K562 (cell line): ENCODE results near the gene ALDH3B2. TPM values are rescaled to one million over a fixed set of nuclear protein-coding genes. Genes with fewer than 3 reads are reported as not detected.
"Not testable (repeated sequence)": the region's sequence is repeated elsewhere in the genome, so short reads cannot be mapped to it uniquely, and the experiment has no call there.

ENCODE experiments used
- ATAC-seq: fragments of 200-7000 bp; cut with Tn5 transposase; 3 replicates; pipeline ENCODE4 v1.9.1; 2020; ENCODE audit warnings: moderate library complexity
- BruUV-seq: library from RNA; stranded (reverse); fragments of 400-500 nt; replicated peaks from 2 replicates; lab custom pipeline; 2021; lab: Mats Ljungman, UMichigan
- CTCF ChIA-PET: fragments of 300-600 bp; formaldehyde crosslinking; extraction: SDS; loops from one replicate; lab custom pipeline; 2021; ENCODE audit warnings: low intra/inter-chr PET ratio; lab: Yijun Ruan, JAX
- POLR2A ChIA-PET: fragments of 300-600, 350-650 bp; sonication (Branson Sonifier 250); formaldehyde crosslinking; extraction: SDS; loops from one replicate; lab custom pipeline; 2021; ENCODE audit warnings: antibody characterized with exemption, inconsistent platforms; lab: Yijun Ruan, JAX
- DNase-seq, 4 experiments: peaks; one replicate each; pipeline versions ENCODE4 v3.0.0 to v3.0.0-alpha.2; 2011 to 2018; ENCODE audit warnings: low spot score in 3 of 4, mixed read lengths in 3 of 4; ENCODE audit errors: extremely low read depth in 1 of 4
- FAIRE-seq: peaks from 2 replicates; lab custom pipeline; 2011; peaks lifted over from hg19 to GRCh38; lab: Jason Lieb, UNC
- H2AFZ ChIP-seq: 2 replicates; pipeline ENCODE4 v1.6.0; 2011; ENCODE audit warnings: low read depth, low read length, control low read depth, inconsistent platforms
- H3K27ac ChIP-seq: fragments of 200-600 bp; 3 replicates; pipeline ENCODE4 v1.8.0; 2011; ENCODE audit warnings: low read depth, mild to moderate bottlenecking, control low read depth, inconsistent platforms, low read length, moderate library complexity, mixed read lengths; ENCODE audit errors: extremely low read depth
- H3K27me3 ChIP-seq, 2 experiments: fragments of 300-600 bp in 1 of 2; 2 replicates in 1 of 2; 3 replicates in 1 of 2; pipeline versions ENCODE4 v1.6.0 to v1.8.0; 2011; ENCODE audit warnings: inconsistent platforms in 2 of 2, low read length in 2 of 2, mild to moderate bottlenecking in 1 of 2, mixed read lengths in 1 of 2, moderate library complexity in 1 of 2; ENCODE audit not compliant: control insufficient read depth in 2 of 2, insufficient read depth in 2 of 2
- H3K36me3 ChIP-seq: fragments of 300-600 bp; 3 replicates; pipeline ENCODE4 v1.8.0; 2011; ENCODE audit warnings: mild to moderate bottlenecking, low read length, inconsistent platforms; ENCODE audit not compliant: control insufficient read depth, insufficient read depth
- H3K4me1 ChIP-seq, 2 experiments: fragments of 200-600 bp in 1 of 2; replicated peaks in 1 of 2; 2 replicates in 1 of 2; 3 replicates in 1 of 2; pipeline versions ENCODE4 v1.5.1 to v1.8.0; 2011; ENCODE audit warnings: inconsistent platforms in 2 of 2, low read length in 2 of 2, mild to moderate bottlenecking in 1 of 2, mixed read lengths in 1 of 2, moderate library complexity in 1 of 2; ENCODE audit not compliant: control insufficient read depth in 2 of 2, insufficient read depth in 2 of 2
- H3K4me2 ChIP-seq: 2 replicates; pipeline ENCODE4 v1.6.1; 2011; ENCODE audit warnings: low read length, control low read depth, inconsistent platforms, mixed read lengths; ENCODE audit not compliant: insufficient read depth
- H3K4me3 ChIP-seq: fragments of 200-600 bp; sonication (generic), shearing (Covaris generic); 2 replicates; pipeline ENCODE4 v1.5.1; 2016; ENCODE audit warnings: control low read depth, inconsistent platforms
- H3K79me2 ChIP-seq: fragments of 200-600 bp; 3 replicates; pipeline ENCODE4 v1.8.0; 2011; ENCODE audit warnings: low read length, inconsistent platforms; ENCODE audit not compliant: control insufficient read depth, insufficient read depth
- H3K9ac ChIP-seq, 2 experiments: 2 replicates each; pipeline versions ENCODE4 v1.6.0 to v1.6.1; 2011; ENCODE audit warnings: low read depth in 2 of 2, low read length in 2 of 2, control low read depth in 1 of 2, inconsistent platforms in 1 of 2, mild to moderate bottlenecking in 1 of 2, mixed read lengths in 1 of 2; ENCODE audit not compliant: insufficient read depth in 1 of 2
- H3K9me1 ChIP-seq: one replicate; pipeline ENCODE4 v1.6.0; 2011; ENCODE audit warnings: inconsistent platforms, mild to moderate bottlenecking, low read length, moderate library complexity; ENCODE audit not compliant: control insufficient read depth, insufficient read depth
- H3K9me3 ChIP-seq: replicated peaks from 2 replicates; pipeline ENCODE4 v1.5.1; 2011; ENCODE audit warnings: low read depth, low read length, inconsistent platforms; ENCODE audit not compliant: control insufficient read depth, insufficient read depth
- H4K20me1 ChIP-seq: replicated peaks from 2 replicates; pipeline ENCODE4 v1.6.1; 2011; ENCODE audit warnings: low read length, inconsistent platforms, mixed read lengths; ENCODE audit not compliant: control insufficient read depth, insufficient read depth
- HEY1 ChIP-seq: fragments of 250-450 bp; sonication (Bioruptor Pico); IDR thresholded peaks from 2 replicates; pipeline ENCODE4 v1.5.0; 2020; ENCODE audit warnings: mild to moderate bottlenecking, moderate library complexity, borderline replicate concordance
- KAT2B ChIP-seq: IDR thresholded peaks from one replicate; pipeline ENCODE4 v1.6.1; 2012; ENCODE audit warnings: low read depth, mild to moderate bottlenecking, control low read depth, inconsistent platforms, low read length, moderate library complexity
- SIRT6 ChIP-seq: IDR thresholded peaks from one replicate; pipeline ENCODE4 v1.6.1; 2012; ENCODE audit warnings: low read depth, mild to moderate bottlenecking, control low read depth, inconsistent platforms, low read length, moderate library complexity
- WGBS: fragments of 100-300 bp; shearing (Covaris generic); methylation state at CpG from one replicate; pipeline ENCODE4 v1.1.6; 2016; ENCODE audit warnings: low coverage, mixed read lengths; ENCODE audit not compliant: insufficient coverage; ENCODE audit errors: missing lambda C conversion rate; 5-methylcytosine and 5-hydroxymethylcytosine counted together
- in situ Hi-C: fragments of 300-500 bp; cut with MboI; formaldehyde crosslinking; loops from 4 replicates; pipeline ENCODE4 v1.15.0; 2018; ENCODE audit warnings: inconsistent platforms, mixed read lengths
- intact Hi-C: fragments of 100-400 bp; cut with micrococcal nuclease; formaldehyde crosslinking; loops from 2 replicates; pipeline ENCODE4 v1.14.2; 2022
- polyA plus RNA-seq, 8 experiments: library from polyadenylated mRNA; depleted of rRNA in 4 of 8; stranded (reverse) in 5 of 8; unstranded in 3 of 8; fragments of >200 nt; fragmentation: Nextera tagmentation in 2 of 8; fragmentation: Illumina TruSeq in 1 of 8; extraction: Ambion mirVana in 2 of 8; extraction: Trizol in 1 of 8; gene quantifications; 2 replicates each; pipeline versions ENCODE4 v1.2.1 to v1.2.3, GENCODE V29; 2011 to 2014; ENCODE audit warnings: inconsistent platforms in 1 of 8, missing spikeins in 1 of 8
- total RNA-seq, 7 experiments: library from RNA; depleted of rRNA in 6 of 7; stranded (reverse); fragments of >200 nt in 6 of 7; fragmentation: Illumina TruSeq in 2 of 7; extraction: Trizol in 2 of 7; gene quantifications; 2 replicates each; pipeline versions ENCODE4 v1.2.1 to v1.2.3, GENCODE V29; 2011 to 2021; ENCODE audit warnings: low replicate concordance in 1 of 7

Gene ALDH3B2
- total and polyA plus RNA-seq, 9 of the 15 experiments (the other 6 are each of a cell fraction or from before 2014, with no cell fraction given), result not detected

DNA sequence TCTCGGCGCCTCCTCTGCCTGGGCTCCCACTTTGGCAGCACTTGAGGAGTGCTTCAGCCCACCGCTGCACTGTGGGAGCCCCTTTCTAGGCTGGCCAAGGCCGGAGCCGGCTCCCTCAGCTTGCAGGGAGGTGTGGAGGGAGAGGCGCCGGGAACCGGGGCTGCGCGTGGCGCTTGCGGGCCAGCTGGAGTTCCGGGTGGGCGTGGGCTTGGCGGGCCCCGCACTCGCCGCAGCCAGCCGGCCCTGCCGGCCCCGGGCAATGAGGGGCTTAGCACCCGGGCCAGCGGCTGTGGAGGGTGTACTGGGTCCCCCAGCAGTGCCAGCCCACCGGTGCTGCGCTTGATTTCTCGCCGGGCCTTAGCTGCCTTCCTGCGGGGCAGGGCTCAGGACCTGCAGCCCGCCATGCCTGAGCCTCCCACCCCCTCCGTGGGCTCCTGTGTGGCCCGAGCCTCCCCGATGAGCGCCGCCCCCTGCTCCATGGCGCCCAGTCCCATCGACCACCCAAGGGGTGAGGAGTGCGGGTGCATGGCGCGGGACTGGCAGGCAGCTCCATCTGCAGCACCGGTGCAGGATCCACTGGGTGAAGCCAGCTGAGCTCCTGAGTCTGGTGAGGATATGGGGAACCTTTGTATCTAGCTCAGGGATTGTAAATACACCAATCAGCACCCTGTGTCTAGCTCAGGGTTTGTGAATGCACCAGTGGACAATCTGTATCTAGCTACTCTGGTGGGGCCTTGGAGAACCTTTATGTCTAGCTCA lies 55.3 kb downstream of the ALDH3B2 start:
- H3K9me1 ChIP-seq, H4K20me1 ChIP-seq, intact Hi-C loops, H3K27ac ChIP-seq, ATAC-seq, FAIRE-seq, H3K9me3 ChIP-seq, H3K9ac ChIP-seq, CTCF ChIA-PET, in situ Hi-C loops, H2AFZ ChIP-seq, BruUV-seq, DNase-seq, H3K4me3 ChIP-seq, H3K27me3 ChIP-seq, H3K4me2 ChIP-seq, H3K36me3 ChIP-seq: not testable (repeated sequence)
- H3K4me1 ChIP-seq, result peaks cover 4 to 30% of the 10 kb centered on the region in 2 experiments; a peak in 4 of 5 replicates
- 88% methylated on average over 12 of the region's 40 CpGs for WGBS
- peaks cover 19% of the 10 kb centered on the region for H3K79me2 ChIP-seq
- POLR2A ChIA-PET, result interaction anchor here (0.6 to 2.4 kb wide), 5 partner anchors 10 to 242 kb away, joined by 3 to 16 read pairs (median 3); partner anchors contain the start of genes GSTP1 and NUDT8

DNA sequence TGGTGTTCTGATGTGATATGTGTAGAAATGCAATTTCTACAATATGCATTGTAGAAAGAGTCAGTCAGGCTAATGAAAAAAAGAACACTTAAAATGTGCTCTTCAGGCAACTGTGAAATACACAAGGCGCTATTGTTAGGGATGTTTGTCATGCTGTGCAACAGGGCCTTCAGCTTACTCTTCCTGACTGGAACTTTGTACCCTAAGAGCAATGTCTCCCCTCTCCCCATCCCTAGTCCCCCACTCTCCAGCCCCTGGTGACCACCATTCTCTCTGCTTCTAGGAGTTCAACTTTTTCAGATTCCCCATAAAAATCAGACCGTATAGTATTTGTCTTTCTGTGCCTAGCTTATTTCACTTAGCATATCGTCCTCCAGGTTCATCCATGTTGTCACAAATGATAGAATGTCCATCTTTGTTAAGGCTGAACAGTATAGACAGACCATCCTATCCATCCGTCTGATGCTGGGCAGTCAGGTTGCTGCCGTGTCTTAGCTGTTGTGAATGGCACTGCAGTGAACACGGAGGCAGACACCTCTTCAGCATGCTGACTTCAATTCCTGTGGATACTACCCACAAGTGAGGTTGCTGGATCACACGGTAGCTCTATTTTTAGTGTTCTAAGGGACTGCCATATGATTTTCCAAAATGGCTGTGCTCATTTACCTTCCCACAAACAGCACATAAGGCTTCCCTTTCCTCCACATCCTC lies 57.0 kb downstream of the ALDH3B2 start:
- H3K4me1 ChIP-seq, result peaks cover 9 to 47% of the 10 kb centered on the region in 2 experiments; a peak in 4 of 5 replicates
- H3K9me3 ChIP-seq, result 0 out of 2 replicates have a peak, but pooled peaks cover 2% of the 10 kb centered on the region
- H3K36me3 ChIP-seq, result peaks cover 13% of the 10 kb centered on the region; the same call in 2 of the 3 replicates
- ATAC-seq (no peak), DNase-seq (no peak), FAIRE-seq (no peak)
- TF ChIP-seq HEY1 (CRISPR knock-in tag), result no peak
- TF ChIP-seq SIRT6, result no peak
- no peak for TF ChIP-seq KAT2B
- no peaks in the 10 kb centered on the region for H3K27me3 ChIP-seq
- in situ Hi-C loops (no loop called here), intact Hi-C loops (no loop called here)
- H3K9me1 ChIP-seq, result no peaks in the 10 kb centered on the region
- no peak overlapping the region for H3K9ac ChIP-seq
- WGBS, result 39% methylated on average over 7 of the region's 7 CpGs
- no TSS peak for BruUV-seq
- no peak overlapping the region for H3K4me3 ChIP-seq
- peak overlapping the region; percentile 22; the same call in 1 of the 2 replicates for H2AFZ ChIP-seq
- POLR2A ChIA-PET, result interaction anchor here (0.9 to 1.5 kb wide), 5 partner anchors 9 to 28 kb away, joined by 3 to 7 read pairs (median 3); partner anchors contain the start of gene NUDT8
- peaks cover 19% of the 10 kb centered on the region for H3K79me2 ChIP-seq
- no peaks in the 10 kb centered on the region for H4K20me1 ChIP-seq
- no peak overlapping the region; the same call in 2 of the 3 replicates for H3K27ac ChIP-seq
- H3K4me2 ChIP-seq, result no peak overlapping the region
- CTCF ChIA-PET, result no interaction called here
